Activated T-helper 1 cell treated with Interleukin-2 at 50 U/mL for 16 hours (primary cell): ENCODE results near the gene CEP89.
"Not testable (repeated sequence)": the region's sequence is repeated elsewhere in the genome, so short reads cannot be mapped to it uniquely, and the experiment has no call there.

ENCODE experiments used
- DNase-seq: peaks from one replicate; pipeline ENCODE4 v3.0.0-alpha.2; 2020; ENCODE audit warnings: low read depth

CEP89 gene

DNA sequence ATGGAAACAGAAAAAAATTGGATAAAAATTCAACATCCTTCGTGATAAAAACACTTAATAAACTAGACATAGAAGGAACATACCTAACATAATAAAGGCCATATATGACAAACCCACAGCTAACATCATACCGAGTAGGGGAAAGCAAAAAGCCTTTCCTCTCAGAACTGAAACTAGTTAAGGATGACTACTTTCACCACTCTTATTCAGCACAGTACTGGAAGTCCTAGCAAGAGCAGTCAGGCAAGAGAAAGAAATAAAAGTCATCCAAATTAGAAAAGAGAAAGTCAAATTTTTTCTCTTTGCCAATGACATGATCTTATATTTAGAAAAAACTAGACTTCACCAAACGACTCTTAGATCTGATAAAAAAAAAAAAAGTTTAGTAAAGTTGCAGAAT lies 76.4 kb downstream of the CEP89 start:
- no peak for DNase-seq

GRCh38 chr19:32891609-32892008 lies 80.1 kb downstream of the CEP89 start:
- no peak for DNase-seq

DNA sequence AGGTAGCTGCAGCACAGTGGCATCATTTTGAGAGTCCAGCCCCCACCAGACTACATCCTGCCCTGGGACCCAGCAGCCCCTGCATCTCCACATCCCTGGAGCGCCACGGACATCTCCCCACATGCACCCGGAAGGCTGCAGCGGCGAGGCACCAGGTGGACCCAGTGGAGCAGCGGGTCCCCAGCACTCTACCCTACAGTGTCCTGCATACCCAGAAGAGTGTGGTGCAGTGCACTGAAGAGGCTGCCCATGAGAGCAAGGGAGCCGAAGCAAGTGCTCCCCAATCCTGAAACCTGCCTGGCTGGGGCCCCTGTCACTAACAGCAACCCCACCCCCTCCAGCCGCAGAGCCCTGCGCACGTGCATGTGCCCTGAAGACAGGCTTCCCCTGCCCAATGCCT lies 80.9 kb downstream of the CEP89 start:
- no peak for DNase-seq

DNA sequence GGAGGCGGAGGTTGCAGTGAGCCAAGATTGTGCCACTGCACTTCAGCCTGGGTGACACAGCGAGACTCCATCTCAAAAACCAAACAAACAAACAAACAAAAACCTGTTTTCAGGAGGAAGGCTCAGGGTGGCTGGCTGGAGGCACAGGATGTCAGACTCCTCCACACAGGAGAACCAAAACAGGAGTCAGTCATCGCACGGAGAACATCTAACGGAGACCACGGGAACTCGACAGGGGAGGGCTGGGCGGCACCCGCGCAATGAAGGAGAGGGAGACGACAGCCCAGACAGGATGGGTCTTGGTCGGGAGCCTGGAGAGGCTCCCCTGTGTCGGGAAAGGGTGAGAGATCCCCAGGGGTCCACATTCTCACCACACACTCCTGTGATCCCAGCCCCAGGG lies 81.4 kb downstream of the CEP89 start:
- DNase-seq = no peak

DNA sequence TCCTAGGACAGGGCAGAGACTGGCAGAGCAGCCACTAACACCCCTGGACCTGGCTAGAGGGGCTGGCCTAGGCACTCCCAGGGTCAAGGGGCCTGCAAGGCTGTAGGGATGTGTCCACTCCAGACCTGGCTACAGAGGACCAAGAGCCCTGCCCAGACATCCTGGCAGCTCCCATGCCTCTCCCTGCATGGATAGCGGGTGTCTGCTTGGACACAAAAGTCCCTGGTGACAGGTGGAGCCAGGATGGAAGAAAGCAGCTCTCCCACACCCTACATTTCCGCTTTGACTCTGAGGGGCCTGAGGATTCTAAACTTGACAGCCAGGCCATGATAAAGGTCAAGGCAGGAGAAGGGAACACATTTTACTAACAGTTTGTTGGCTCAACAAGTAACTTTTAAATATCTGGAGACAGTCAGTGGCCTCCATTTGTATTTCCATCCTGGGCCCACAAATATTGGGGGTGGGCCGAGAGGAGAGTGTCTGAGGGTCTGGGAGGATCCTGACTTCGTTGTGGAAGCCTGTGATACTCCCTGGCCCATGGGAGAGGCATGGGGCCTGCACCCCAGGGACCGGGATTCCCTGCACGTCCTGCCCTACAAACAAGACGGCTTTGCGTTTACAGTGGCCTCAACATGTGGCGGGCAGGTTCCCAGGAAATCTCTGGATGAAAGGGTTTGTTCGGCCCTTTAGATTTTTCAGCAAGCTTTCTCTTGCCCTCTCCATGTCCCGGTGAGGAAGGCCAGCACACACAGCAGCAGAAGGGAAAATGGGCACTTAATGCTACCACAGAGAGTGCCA lies 82.4 kb downstream of the CEP89 start:
- no peak for DNase-seq

DNA sequence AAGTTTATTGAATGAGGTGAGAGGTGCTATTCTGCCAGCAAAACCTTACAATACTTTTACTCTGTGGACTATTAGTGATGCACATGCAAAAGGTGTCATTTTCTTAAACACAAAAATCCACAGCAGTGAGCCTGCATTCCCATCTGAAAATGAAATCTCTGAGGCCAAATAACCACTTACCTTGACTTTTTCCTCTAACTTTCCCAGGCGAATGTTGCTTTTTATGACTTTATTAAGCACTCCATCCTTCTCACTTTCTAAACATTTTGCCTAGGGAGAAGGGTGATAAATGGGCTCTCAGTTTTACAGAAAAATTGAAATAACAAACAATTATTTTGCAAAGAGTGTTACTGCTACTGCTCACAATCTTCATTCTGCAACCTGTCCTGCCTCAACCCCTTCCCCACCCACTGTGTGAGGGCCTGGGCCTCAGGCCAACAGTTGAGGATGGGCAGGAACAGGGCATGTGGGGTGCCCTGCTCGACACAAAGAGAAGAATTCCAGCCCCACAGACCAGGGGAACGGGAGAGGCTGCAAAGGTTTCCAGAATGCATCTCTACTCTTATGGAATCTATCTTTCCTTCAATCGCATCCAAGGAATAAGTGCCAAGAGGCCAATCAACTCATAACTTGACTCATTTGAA lies 84.1 kb downstream of the CEP89 start:
- DNase-seq = no peak

DNA sequence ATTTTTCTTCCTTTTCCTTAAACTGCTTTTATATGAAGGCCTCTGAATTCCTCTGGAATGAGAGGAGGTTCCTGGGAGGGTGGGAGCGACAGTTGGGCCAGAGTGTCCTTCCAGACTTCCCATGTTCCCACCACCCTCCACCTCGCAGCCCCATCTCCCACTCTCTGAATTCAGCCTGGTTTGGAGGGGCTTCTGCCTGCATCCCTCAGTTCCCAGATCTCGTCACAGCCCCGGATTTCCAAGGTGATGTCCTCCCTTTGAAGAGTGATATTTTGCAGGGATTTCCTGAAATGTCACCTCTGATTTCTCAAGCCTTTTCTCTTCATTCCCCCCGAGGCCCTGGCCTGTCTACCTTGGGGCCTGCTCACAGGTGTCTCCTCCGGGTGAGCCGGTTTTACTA lies 85.5 kb downstream of the CEP89 start:
- DNase-seq = no peak

DNA sequence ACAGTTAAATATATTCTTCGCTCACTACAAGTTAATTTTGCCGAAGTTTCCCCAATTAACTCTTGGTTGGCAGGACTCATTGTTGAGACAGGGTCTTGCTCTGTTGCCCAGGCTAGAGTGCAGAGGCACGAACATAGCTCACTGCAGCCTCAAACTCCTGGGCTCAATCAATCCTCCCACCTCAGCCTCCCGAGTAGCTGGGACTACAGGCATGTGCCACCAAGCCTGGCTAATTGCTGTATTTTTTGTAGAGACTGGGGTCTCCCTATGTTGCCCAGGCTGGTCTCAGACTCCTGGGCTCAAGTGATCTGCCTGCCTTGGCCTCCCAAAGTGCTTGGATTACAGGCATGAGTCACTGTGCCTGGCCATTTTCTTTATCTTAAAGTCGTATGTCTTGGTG lies 86.5 kb downstream of the CEP89 start:
- not testable (repeated sequence) for DNase-seq

GRCh38 chr19:32881766-32882165 lies 90.0 kb downstream of the CEP89 start:
- no peak for DNase-seq

GRCh38 chr19:32880622-32881021 lies 91.1 kb downstream of the CEP89 start:
- DNase-seq = no peak

DNA sequence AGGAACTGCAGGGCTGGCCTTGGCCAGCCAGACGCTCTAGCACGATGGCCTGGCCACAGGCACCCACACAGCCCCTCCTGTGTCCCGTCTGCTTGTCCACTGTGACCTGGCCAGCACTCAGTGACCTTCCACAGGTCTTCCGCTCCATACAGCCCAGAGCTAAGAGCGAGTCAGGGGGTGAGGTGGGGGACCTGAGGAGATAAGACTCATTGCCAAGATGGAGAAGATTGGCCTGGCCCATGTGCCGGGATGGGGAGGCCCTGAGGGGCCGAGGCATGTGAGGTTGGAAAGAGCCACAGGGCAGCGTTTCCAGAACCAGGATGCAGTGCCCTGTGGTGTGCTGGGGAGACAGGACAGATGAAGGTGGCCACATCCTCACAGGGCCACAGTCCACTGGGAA lies 92.0 kb downstream of the CEP89 start:
- no peak for DNase-seq

- no peak for DNase-seq
Measured at GRCh38 chr19:32878988-32879387, 92.8 kb downstream of the CEP89 start.

DNA sequence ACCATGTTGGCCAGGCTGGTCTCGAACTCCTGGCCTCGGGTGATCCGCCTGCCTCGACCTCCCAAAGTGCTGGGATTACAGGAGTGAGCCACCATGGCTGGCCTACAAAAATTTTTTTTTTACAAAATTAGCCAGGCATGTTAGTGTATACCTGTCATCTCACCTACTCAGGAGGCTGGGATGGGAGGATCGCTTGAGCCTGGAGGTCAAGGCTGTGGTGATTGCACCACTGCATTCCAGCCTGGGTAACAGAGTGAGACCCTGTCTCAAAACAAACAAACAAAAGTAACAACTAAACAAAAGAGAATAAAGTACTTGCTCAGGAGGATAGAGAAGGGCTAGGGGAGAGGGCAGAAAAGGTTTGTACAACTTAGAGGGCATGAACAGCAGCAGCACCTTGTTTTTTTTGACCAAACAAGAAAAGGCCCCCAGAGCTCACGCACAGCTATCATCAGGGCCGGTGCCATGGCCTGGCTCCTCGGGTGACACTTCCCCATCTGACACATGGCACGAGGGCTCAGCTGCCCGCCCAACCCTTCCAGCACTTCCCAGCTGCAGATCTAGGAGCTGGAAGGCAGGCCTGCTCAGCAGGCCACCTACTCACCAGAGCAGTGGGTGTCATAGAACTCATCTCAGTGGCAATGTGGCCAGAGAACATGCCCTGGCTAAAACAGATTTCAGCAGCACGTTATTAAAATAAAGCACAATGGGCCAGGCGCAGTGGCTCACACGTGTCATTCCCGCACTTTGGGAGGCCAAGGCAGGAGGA lies 93.6 kb downstream of the CEP89 start:
- DNase-seq = no peak

DNA sequence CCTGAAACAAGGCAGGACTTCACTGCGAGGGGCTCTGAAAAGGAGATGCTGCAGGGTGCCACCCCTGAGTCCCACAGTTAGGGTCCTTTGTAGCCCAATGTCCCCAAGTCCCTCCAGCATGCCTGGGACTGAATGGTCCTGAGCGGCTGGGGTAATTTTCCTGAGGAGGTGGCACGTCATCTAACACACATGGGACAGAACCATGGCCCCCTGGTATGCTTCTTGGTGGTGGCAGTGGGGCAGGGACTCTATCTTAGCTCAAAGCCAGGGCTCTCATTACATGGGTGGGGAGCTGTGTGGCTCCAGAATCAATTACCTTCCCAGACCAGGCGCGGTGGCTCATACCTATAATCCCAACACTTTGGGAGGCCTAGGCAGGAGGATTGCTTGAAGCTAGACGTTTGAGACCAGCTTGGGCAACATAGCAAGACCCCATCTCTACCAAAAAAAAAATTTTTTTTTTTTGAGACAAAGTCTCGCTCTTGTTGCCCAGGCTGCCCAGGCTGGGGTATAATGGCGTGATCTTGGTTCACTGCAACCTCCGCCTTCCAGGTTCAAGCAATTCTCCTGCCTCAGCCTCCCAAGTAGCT lies 94.3 kb downstream of the CEP89 start:
- DNase-seq = no peak

GRCh38 chr19:32876919-32877285 lies 94.9 kb downstream of the CEP89 start:
- no peak for DNase-seq

DNA sequence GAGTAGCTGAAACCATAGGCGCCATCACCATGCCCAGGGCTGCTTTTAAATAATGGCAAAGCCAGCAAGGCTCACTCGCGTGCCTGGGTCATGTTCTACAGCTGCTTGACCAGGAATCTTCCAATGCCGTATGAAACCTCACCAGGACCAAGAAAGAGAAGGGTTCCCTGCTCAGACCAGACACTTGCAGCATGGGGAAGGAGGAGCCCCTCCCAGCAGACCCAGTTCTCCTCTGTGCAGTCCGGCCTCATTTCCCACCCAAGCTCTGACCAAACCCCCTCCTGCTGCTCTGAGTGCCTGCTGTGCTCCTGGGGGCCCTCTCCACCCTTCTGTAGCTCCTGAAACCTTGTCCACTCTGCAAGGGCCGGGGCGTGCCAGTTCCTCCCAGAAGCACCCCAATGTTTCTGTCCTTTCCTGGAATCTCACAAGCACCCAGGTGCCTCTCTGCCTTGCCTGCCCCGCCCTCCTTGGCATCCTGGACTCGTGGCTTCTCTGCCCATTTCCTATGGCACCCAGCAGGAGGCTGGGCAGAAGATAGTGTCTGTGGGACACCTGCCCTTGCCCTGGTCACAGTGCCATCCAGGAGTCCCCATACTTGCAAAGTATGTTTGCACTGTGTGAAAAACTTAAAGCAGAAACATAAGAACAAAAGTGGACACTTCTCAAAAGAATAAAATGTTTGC lies 95.4 kb downstream of the CEP89 start:
- no peak for DNase-seq

DNA sequence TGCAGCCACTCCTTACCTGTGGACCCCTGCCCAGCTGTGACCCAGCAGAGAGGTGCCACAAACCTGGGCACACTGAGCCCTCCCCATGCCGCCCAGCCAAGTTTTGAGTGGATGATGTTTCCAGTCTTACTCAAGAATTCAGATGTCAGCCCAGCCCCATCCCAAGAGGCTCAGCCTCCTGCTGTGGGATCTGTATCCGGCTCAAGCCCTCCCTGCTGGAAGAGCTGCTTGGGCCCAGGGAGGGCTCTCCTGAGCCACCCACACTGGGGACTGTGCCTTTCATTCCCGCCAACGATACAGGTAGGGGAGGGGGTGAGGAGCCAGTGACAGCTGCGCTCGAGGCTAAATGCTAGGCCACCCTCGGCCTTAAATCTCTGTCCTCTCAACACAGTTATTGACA lies 96.3 kb downstream of the CEP89 start:
- DNase-seq = no peak

GRCh38 chr19:32874605-32875004 lies 97.2 kb downstream of the CEP89 start:
- DNase-seq = no peak

DNA sequence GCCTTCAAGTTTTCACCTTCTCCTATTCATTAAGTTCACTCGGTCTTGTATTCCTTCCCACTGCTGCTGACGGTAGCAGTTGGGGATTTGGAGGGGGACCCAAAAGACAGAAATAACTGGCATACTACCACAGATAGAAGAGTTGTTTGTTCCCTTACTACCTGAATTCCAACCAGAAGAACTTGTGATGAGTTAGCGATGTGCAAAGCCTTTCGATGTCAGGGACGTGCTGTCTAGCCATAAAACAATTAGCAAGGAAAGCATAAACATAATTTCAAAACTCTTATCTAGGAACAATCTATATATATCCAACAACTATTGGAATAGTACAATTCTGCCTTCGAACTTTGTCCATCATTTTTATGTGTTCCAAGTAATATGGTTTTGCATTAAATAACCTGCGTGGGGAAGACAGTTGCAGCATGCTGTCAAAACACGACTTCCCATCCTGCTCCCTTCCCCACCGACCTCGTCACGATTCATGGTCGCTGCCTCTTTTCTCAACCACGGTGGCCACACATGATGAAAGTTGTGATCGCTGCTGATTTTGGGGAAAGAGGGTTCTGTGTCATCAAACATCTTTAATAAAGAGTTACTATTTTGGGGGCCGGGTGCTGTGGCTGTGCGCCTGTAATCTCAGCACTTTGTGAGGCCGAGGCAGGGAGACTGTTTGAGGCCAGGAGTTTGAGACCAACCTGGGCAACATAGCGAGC lies 98.4 kb downstream of the CEP89 start:
- no peak for DNase-seq

GRCh38 chr19:32872391-32872790 lies 99.4 kb downstream of the CEP89 start:
- no peak for DNase-seq

GRCh38 chr19:32870981-32871451 lies 100.7 kb downstream of the CEP89 start:
- DNase-seq = no peak
